ENCODE measurements around the gene GPRC5C.

GPRC5C gene

GRCh38 chr17:74453665-74454196 lies 21.8 kb downstream of the GPRC5C start:
- no peak for DNase-seq

- DNase-seq: peak; percentile 86
These were observed 22.5 kb downstream of the GPRC5C start for GRCh38 chr17:74454197-74455024.

- DNase-seq: no peak
These were observed 23.2 kb downstream of the GPRC5C start for GRCh38 chr17:74455025-74455545.

GRCh38 chr17:74455821-74456220 lies 23.9 kb downstream of the GPRC5C start:
- DNase-seq: no peak

GRCh38 chr17:74457146-74457819 lies 25.4 kb downstream of the GPRC5C start:
- peak; percentile 92 for DNase-seq

GRCh38 chr17:74457820-74458166 lies 25.9 kb downstream of the GPRC5C start:
- DNase-seq: no peak

- DNase-seq: no peak
These were observed 26.9 kb downstream of the GPRC5C start for GRCh38 chr17:74458835-74459234.

GRCh38 chr17:74459622-74460021 lies 27.7 kb downstream of the GPRC5C start:
- no peak for DNase-seq

- DNase-seq: no peak
These were observed 28.4 kb downstream of the GPRC5C start for GRCh38 chr17:74460241-74460640.

- DNase-seq: no peak
These were observed 29.1 kb downstream of the GPRC5C start for GRCh38 chr17:74460996-74461395.

GRCh38 chr17:74461611-74462010 lies 29.7 kb downstream of the GPRC5C start:
- no peak for DNase-seq

- DNase-seq: no peak
These were observed 33.0 kb downstream of the GPRC5C start for GRCh38 chr17:74464730-74465377.

- no peak for DNase-seq
These were observed 33.7 kb downstream of the GPRC5C start for GRCh38 chr17:74465378-74466110.

- DNase-seq: no peak
These were observed 34.4 kb downstream of the GPRC5C start, which contains the start of gene CD300A for GRCh38 chr17:74466111-74466827. CD300A (plus strand) TSS chr17:74466634; CDS start chr17:74466704, 70 bp downstream.

GRCh38 chr17:74466828-74467184 lies 34.9 kb downstream of the GPRC5C start:
- no peak for DNase-seq

- DNase-seq: no peak
These were observed 35.5 kb downstream of the GPRC5C start for GRCh38 chr17:74467221-74467951.

GRCh38 chr17:74471341-74471740 lies 39.5 kb downstream of the GPRC5C start:
- DNase-seq: no peak

- DNase-seq: no peak
These were observed 41.0 kb downstream of the GPRC5C start for GRCh38 chr17:74472890-74473289.

- DNase-seq: no peak
These were observed 41.4 kb downstream of the GPRC5C start for GRCh38 chr17:74473294-74473693.

GRCh38 chr17:74474043-74474792 lies 42.3 kb downstream of the GPRC5C start:
- DNase-seq: no peak

Measured in activated CD8-positive, alpha-beta memory T cell treated with anti-CD3 and anti-CD28 coated beads for 24 hours (primary cell).